Measurements from ENCODE around the gene NDUFA13.
A peak's percentile ranks its signal among the peaks of the same experiment; 100 is the strongest.

The NDUFA13 gene

GRCh38 chr19:19489804-19490204, 26.2 kb upstream of the NDUFA13 start:
- DNase-seq, result peak in 3 of 6 experiments; percentile 35 to 58 (median 51)

GRCh38 chr19:19490214-19490968, 25.6 kb upstream of the NDUFA13 start:
- DNase-seq, result peak; percentile 57 to 85 (median 72)

DNA sequence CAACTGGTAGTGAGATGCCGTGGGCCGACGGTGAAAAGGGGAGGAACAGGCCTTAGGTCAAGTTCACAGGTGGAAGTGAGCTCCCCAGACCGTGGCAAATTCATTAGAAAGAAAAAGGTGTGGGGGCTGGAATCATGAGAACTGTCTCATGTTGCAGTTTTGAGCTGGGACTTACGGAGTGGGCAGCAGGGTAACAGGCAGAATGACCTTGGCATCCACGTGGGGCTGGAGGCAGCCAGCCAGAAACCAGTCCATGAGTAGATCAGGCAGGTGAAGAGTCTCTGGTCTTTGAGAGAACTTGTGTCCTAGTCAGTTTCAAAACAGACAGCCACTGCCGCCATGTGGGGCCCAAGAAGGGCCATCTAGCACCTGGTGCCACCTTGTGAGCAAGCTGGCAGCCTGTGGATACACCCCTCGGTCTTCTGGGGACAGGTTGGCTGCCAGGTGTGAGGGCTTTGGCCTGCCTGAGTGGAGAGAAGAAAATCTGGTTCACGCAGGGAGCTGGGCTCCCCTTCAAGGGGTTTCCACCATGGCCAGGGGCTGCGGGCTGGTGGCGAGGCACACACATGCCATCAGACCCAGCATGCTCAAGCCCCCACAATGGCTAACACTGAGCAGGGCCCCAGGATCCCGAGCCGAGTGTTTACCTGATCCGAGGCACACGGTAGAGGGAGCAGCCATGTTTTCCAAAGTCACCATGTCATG, 24.6 kb upstream of the NDUFA13 start:
- no peak for DNase-seq

DNA sequence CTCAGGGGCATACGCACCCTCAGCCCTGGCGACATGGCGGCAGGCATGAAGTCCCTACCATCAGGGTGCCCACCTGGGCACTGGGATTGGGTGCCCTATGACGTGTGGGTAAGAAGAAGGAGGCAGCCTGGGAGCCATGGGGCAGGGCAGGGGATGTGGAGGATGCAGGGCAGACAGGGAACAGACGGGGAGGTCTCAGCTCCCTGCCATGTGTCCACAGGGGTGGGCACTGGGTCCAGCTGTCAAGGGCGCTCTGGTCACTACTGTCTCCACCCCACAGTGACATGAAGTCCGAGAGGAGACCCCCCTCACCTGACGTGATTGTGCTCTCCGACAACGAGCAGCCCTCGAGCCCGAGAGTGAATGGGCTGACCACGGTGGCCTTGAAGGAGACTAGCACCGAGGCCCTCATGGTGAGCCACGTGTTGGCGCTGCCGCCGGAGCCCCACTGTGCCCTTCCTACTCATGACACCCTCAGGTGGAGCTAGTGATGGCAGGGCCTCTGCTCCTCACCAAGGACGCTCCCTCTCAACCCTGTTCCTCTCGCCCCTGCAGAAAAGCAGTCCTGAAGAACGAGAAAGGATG, 23.9 kb upstream of the NDUFA13 start:
- no peak for DNase-seq

- no peak for DNase-seq
Observed at GRCh38 chr19:19493841-19494546, 22.0 kb upstream of the NDUFA13 start.

- no peak for DNase-seq
Observed at GRCh38 chr19:19495614-19496603, 20.1 kb upstream of the NDUFA13 start.

DNA sequence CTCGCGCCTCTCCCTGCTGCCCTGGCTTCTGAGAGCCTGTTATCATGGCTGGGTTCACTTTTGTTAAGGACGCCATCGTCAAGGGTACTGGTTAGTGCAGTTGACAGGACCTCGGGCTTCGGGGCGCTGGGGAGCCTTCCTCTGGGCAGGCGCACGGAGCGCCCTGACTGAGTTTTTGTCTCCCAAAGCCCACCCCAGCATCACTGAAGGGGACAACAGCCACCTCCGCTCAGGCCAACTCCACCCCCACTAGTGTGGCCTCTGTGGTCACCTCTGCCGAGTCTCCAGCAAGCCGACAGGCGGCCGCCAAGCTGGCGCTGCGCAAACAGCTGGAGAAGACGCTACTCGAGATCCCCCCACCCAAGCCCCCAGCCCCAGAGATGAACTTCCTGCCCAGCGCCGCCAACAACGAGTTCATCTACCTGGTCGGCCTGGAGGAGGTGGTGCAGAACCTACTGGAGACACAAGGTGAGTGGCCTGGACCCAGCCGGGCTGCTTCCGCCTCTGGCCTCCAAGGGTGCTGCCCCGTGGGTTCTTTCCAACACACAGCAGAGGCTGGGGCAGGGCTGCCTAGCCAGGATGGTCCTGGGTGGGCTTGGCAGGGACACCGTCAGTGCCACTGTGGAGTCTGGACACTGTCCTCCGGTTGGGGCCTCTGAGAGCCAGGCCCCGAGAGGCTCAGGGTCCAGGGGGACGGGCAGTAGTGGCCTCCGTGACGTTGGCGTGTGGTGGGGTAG, 17.6 kb upstream of the NDUFA13 start:
- no peak for DNase-seq

- DNase-seq, result no peak
Observed at GRCh38 chr19:19499272-19499995, 16.6 kb upstream of the NDUFA13 start.

- no peak for DNase-seq
Observed at GRCh38 chr19:19500975-19501644, 14.9 kb upstream of the NDUFA13 start.

DNA sequence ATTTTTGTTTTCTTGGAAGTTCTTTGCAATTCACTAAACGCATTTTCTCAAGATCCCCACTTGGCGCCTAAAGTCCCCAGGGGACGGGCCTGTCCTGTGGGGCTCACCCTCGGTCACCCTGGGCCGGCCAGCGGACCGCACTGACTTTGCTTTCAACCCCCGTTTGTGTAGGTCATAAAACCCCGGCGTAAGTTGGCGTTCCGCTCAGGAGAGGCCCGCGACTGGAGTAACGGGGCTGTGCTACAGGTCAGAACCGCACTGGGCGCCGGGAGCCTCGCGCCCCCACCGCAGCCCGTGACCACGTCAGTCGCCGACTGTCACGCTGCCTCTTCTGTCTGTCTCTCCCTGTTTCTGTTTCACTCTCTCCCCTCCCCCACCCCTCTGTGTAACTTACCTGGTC, 14.2 kb upstream of the NDUFA13 start:
- DNase-seq, result no peak

DNA sequence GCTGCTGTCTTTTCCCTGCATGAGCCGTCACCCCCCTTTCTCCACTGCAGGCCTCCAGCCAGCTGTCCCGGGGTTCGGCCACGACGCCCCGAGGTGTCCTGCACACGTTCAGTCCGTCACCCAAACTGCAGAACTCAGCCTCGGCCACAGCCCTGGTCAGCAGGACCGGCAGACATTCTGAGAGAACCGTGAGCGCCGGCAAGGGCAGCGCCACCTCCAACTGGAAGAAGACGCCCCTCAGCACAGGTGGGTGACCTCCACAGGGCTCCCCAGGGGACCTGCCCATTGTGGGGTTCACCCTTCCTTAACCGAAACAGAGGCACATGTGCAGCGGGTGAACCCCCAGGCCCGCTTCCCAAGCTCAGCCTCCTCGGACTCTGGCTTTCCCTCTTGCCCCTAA, 13.7 kb upstream of the NDUFA13 start:
- no peak for DNase-seq

GRCh38 chr19:19502808-19503602, 13.0 kb upstream of the NDUFA13 start:
- no peak for DNase-seq

GRCh38 chr19:19504754-19505668, 11.0 kb upstream of the NDUFA13 start:
- no peak for DNase-seq

DNA sequence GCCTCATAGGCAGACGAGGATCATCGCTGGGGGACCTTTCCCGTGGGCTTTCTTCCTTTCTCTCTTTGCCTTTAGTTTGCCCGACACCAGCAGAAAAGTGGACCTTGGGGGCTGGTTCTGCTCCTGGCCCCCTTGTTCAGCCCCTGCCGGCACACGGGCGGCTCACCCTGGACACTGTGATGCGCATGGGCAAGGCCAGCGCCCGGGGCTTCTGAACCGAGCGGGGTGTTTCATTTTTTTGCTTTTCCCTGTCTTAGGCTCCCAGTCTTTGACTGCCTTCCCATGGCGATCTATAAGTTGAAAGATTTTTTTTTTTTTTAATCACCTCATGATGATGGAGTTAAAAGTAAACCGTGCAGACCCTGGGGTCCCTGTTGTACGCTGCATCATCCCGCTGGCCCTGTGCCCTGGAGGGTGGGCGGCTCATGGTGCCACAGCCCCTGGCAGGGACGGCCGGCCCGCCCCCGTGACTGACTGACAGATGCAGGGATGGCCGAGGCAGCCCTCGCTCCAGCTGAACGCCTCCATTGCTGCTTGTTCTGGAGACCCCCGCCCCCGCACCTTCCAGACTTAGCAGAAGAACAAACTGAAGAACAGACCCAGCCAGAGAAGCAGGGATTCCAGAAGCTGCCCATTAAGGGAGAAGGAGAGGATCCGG, 10.2 kb upstream of the NDUFA13 start:
- no peak for DNase-seq

DNA sequence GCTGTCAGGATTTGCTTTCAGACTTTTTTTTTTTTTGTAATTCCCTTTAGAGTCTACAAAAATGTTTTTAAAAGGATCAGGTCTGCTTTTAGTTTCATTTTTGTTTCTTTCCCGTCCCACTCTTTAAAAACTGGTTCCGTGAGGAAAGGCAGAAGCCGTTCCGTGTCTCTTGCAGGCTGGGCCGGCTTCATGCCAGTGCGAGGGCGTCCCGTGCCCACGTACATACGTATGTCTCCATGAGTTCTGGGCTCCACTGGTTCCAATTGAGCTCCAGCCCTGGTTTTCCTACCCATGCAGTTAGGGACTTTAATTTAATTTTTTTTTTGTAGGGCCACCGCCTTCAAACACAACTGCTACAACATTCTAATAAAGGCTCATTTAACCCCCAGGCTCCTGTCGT, 9.4 kb upstream of the NDUFA13 start:
- no peak for DNase-seq

DNA sequence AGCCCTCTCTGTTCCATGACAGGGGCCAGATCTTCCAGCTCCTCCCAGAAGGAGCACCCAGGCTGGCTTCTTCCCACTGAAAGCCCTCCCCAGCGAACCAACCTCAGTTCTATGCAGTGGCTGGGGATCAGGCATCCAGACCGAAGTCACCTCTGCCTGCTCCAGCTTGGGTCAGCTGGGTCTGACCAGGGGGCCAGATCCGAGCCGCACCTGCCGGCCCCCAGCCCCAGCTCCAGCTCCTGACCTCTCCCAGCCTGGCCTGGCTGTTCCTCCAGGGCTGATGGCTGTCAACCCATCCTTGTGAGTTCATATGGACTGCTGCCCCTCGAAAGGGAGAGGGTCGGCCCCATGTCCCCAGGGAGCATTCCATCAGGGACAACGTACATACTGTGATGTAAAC, 8.7 kb upstream of the NDUFA13 start:
- no peak for DNase-seq

DNA sequence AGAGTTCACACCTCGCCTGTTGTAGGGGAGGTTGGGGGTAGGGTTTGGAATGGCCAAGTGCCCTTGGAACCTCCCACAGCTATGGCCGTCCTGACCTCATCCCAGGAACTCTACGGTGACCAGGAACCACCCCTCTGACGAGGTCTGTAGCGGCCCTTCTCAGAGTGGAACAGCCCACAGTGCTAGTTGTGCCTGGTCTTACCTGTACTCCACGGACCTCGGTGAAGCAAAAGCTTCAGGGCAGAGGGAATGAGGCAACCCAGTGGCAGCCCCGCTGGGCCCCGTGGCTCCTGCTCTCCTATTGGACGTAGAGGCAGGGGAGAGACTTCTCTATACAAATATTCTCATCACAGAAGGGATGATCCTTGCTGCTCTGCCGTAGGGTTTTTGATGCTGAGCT, 7.8 kb upstream of the NDUFA13 start:
- no peak for DNase-seq

- no peak for DNase-seq
Observed at GRCh38 chr19:19510432-19510831, 5.6 kb upstream of the NDUFA13 start.
